22Rv1 (cell line): Measurements from ENCODE around the gene FOXP1.

Source experiments
- ZFX ChIP-seq: fragments of 450-650 bp; IDR thresholded peaks from 2 replicates; pipeline ENCODE4 v1.6.1; 2017; ENCODE audit warnings: antibody characterized with exemption, borderline replicate concordance
- TF ChIP-seq, protein P1 (sequence below): fragments of 450-650 bp; IDR thresholded peaks from 2 replicates; pipeline ENCODE4 v1.5.1; 2017; ENCODE audit warnings: mild to moderate bottlenecking

DNA sequence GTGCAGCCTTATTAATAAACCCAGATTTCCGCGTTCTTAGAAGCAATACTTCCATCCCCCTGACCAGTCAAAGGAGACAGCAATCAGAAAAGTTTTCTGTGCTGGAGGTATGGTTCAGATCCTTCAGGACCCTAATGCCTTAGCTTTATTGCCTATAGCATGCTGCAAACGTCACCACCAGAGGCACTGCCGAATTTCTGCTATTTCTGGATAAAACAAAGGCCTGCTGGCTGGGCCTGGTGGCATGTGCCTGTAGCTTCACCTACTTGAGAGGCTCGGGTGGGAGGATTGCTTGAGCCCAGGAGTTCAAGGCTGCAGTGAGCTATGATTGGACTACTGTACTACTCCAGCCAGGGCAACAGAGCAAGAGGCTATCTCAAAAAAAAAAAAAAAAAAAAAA, 407.2 kb downstream of the FOXP1 start:
- TF ChIP-seq, protein P1, sequence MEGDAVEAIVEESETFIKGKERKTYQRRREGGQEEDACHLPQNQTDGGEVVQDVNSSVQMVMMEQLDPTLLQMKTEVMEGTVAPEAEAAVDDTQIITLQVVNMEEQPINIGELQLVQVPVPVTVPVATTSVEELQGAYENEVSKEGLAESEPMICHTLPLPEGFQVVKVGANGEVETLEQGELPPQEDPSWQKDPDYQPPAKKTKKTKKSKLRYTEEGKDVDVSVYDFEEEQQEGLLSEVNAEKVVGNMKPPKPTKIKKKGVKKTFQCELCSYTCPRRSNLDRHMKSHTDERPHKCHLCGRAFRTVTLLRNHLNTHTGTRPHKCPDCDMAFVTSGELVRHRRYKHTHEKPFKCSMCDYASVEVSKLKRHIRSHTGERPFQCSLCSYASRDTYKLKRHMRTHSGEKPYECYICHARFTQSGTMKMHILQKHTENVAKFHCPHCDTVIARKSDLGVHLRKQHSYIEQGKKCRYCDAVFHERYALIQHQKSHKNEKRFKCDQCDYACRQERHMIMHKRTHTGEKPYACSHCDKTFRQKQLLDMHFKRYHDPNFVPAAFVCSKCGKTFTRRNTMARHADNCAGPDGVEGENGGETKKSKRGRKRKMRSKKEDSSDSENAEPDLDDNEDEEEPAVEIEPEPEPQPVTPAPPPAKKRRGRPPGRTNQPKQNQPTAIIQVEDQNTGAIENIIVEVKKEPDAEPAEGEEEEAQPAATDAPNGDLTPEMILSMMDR, result no peak
- TF ChIP-seq ZFX, result no peak
